AG09309 (cell line): ENCODE data around the gene COQ4.

Source experiments
- DNase-seq: peaks from one replicate; pipeline ENCODE4 v3.0.0-alpha.2; 2010; ENCODE audit warnings: low read depth
- H3K4me3 ChIP-seq: 2 replicates; pipeline ENCODE4 v1.5.1; 2011; ENCODE audit warnings: mild to moderate bottlenecking, low read depth, low read length, moderate library complexity; ENCODE audit not compliant: control insufficient read depth
- TF ChIP-seq, protein P1 (sequence below): IDR thresholded peaks from 2 replicates; pipeline ENCODE4 v1.5.1; 2011; ENCODE audit warnings: mild to moderate bottlenecking, low read depth, low read length, inconsistent platforms; ENCODE audit not compliant: insufficient read depth, control insufficient read depth; ENCODE audit errors: missing control alignments

Gene COQ4

DNA sequence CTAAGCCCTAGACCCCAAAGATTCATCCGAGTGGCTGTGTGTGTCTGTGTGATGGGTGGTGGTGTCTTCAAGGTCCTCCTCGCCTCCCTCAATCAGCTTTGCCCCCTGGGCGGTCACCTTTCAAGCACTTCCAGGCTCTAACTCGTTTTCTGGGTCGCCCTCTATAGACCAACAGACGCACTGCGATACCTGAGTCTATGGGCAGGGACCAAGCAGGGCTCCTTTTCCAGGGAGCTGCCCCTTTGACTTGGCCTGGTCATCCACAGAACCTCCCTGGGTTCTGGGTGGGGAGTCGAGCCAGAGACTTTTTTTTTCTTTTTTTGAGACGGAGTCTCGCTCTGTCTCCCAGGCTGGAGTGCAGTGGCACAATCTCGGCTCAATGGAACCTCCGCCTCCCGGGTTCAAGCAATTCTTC is 18.8 kb downstream of the COQ4 start:
- DNase-seq = no peak
- TF ChIP-seq, protein P1, sequence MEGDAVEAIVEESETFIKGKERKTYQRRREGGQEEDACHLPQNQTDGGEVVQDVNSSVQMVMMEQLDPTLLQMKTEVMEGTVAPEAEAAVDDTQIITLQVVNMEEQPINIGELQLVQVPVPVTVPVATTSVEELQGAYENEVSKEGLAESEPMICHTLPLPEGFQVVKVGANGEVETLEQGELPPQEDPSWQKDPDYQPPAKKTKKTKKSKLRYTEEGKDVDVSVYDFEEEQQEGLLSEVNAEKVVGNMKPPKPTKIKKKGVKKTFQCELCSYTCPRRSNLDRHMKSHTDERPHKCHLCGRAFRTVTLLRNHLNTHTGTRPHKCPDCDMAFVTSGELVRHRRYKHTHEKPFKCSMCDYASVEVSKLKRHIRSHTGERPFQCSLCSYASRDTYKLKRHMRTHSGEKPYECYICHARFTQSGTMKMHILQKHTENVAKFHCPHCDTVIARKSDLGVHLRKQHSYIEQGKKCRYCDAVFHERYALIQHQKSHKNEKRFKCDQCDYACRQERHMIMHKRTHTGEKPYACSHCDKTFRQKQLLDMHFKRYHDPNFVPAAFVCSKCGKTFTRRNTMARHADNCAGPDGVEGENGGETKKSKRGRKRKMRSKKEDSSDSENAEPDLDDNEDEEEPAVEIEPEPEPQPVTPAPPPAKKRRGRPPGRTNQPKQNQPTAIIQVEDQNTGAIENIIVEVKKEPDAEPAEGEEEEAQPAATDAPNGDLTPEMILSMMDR = peak; percentile 78
- peak overlapping the region; percentile 72 for H3K4me3 ChIP-seq

DNA sequence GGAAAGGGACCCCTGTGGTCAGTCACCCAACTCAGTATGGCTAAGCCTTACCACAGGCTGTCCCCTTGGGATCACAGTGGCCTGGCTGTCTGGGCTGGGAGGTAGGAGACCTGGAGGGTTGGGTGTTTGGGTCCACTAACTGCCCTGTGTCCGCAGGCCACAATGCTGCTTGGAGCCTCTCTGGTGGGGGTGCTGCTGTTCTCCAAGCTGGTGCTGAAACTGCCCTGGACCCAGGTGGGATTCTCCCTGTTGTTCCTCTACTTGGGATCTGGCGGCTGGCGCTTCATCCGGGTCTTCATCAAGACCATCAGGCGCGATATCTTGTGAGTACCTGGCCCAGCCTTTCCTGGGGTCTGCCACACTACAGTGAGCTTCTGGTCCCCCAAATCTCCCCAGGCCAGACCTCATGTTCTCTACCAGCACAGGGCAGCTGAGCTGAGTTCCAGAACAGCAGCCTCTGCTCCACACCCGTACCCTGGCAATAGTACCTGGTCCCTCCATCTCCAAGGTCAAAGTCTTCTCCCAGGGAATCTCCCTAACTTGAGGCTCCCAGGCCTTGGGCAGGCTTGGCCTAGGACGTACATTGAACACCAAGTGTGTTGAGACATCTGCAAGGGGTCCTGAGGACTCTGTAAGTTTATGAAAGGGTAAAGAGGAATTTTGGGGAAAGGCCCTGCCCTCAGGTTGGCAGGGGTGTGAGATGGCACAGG is 20.5 kb downstream of the COQ4 start:
- TF ChIP-seq, protein P1 = no peak
- DNase-seq = no peak
- no peak overlapping the region for H3K4me3 ChIP-seq

DNA sequence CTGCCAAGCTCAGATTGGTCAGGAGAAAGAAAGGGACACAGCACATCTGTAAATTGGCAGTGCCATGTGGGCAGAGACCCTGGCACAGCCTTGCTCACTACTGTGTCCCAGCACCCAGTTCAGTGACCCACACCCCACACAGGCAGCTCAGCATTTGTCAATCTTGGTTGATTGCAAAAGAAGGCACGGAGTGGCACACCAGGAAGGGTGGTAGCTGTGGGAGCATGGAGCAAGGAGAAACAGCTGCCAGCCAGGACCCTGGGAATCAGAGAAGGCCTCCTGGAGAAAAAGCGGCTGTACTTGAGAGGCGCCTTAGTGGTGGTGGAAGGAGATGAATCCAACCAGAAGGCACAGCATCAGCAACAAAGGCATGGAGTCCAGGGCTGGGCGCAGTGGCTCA is 21.2 kb downstream of the COQ4 start:
- DNase-seq = no peak
- no peak overlapping the region for H3K4me3 ChIP-seq
- TF ChIP-seq, protein P1 = no peak

DNA sequence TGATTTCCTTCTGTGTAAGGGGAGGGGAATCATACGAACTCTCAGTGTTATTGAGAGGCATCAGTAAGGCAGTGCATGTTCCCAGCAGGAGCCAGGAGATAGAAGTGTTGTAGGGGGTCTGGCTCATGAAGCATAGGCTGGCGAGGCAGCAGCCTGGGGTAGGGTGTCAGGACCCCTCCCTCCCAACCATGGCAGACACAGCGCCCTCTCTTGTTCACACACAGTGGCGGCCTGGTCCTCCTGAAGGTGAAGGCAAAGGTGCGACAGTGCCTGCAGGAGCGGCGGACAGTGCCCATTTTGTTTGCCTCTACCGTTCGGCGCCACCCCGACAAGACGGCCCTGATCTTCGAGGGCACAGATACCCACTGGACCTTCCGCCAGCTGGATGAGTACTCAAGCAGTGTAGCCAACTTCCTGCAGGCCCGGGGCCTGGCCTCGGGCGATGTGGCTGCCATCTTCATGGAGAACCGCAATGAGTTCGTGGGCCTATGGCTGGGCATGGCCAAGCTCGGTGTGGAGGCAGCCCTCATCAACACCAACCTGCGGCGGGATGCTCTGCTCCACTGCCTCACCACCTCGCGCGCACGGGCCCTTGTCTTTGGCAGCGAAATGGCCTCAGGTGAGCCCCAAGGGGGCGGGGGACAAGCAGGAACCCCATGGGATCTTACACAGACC is 22.4 kb downstream of the COQ4 start:
- TF ChIP-seq, protein P1 = no peak
- H3K4me3 ChIP-seq = no peak overlapping the region
- no peak for DNase-seq

DNA sequence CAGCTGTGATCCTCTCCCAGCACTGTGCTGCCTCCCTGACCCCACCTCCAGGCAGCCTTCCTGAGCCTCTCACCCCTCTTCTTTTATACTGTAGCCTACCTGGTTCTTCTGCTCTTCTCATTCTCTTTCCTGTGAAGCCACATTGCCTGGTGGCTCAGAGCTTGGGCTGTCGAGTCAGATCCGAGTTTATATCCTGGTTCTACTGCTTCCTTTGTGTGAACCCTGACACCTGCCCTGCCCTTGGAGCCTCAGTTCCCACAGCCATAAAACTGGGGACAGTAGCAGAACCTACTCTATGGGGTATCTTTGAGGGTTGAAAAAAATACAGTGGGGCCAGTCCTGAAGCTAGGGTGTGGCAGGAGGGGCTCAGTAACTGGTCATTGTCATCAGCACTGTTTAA is 26.5 kb downstream of the COQ4 start:
- TF ChIP-seq, protein P1 = no peak
- no peak overlapping the region for H3K4me3 ChIP-seq
- DNase-seq = no peak

DNA sequence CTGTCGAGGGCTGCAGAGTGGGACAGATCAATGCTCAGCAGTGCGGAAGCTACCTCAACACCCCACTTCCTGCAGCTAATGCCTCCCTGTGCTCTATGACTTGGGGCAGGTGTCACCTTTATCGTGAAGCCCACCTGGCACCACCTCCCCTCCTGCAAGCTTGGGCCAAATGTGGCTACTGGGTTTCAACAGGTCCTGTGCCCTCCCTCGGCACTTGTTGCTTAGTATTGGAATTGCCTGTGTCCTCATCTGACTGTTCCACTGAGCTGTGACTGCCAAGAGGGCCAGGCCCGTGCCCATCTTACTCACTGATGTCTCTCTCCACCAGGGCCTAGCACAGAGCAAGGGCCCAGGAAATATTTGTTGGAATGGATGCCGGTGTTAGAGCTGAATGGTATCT is 27.1 kb downstream of the COQ4 start:
- H3K4me3 ChIP-seq = no peak overlapping the region
- DNase-seq = no peak
- TF ChIP-seq, protein P1 = no peak
